Tibial nerve (tissue), 3 donors: Measurements from ENCODE around the gene GRAP.

Source experiments
- CTCF ChIP-seq, 5 experiments: fragments of 200-600 bp in 3 of 5; fragments of 450-650 bp in 2 of 5; sonication (generic) in 3 of 5; IDR thresholded peaks; one replicate each; pipeline ENCODE4 v1.5.1; 2016 to 2019; ENCODE audit warnings: antibody characterized with exemption in 5 of 5, mild to moderate bottlenecking in 3 of 5, moderate library complexity in 2 of 5
- POLR2A ChIP-seq, 2 donors: fragments of 450-650 bp; IDR thresholded peaks; one replicate each; pipeline ENCODE4 v1.6.1; 2017; ENCODE audit warnings: antibody characterized with exemption in 2 of 2, mild to moderate bottlenecking in 2 of 2, moderate library complexity in 2 of 2

- TF ChIP-seq POLR2A (IDR thresholded peaks at IDR 0.05) (no peak), CTCF (IDR thresholded peaks at IDR 0.05) (no peak)
These were observed 62.3 kb downstream of the GRAP start for GRCh38 chr17:18984273-18985114.
